ENCODE data around the gene NFYB.
"Not testable (repeated sequence)": the region's sequence is repeated elsewhere in the genome, so short reads cannot be mapped to it uniquely, and the experiment has no call there.

The NFYB gene

GRCh38 chr12:104114834-104115586 is 23.0 kb downstream of the NFYB start:
- not testable (repeated sequence) for DNase-seq (ENCODE audit: low spot score)

GRCh38 chr12:104109446-104110271 is 28.4 kb downstream of the NFYB start:
- DNase-seq (ENCODE audit: low spot score): no peak

GRCh38 chr12:104108755-104109445 is 29.1 kb downstream of the NFYB start:
- peak; percentile 39 for DNase-seq (ENCODE audit: low spot score)

GRCh38 chr12:104106965-104107364 is 31.0 kb downstream of the NFYB start:
- no peak for DNase-seq (ENCODE audit: low spot score)

GRCh38 chr12:104105461-104105860 is 32.5 kb downstream of the NFYB start:
- DNase-seq (ENCODE audit: low spot score): no peak

GRCh38 chr12:104097954-104098353 is 40.1 kb downstream of the NFYB start:
- no peak for DNase-seq (ENCODE audit: low spot score)

GRCh38 chr12:104095289-104095688 is 42.7 kb downstream of the NFYB start:
- DNase-seq (ENCODE audit: low spot score): no peak

- no peak for DNase-seq (ENCODE audit: low spot score)
These were observed 43.7 kb downstream of the NFYB start for GRCh38 chr12:104094284-104094683.

GRCh38 chr12:104091136-104091535 is 46.9 kb downstream of the NFYB start:
- DNase-seq (ENCODE audit: low spot score): no peak

- DNase-seq (ENCODE audit: low spot score): no peak
These were observed 47.3 kb downstream of the NFYB start for GRCh38 chr12:104090685-104091084.

GRCh38 chr12:104083769-104084475 is 54.1 kb downstream of the NFYB start:
- no peak for DNase-seq (ENCODE audit: low spot score)

GRCh38 chr12:104080764-104081163 is 57.2 kb downstream of the NFYB start:
- DNase-seq (ENCODE audit: low spot score): no peak

GRCh38 chr12:104079024-104079423 is 59.0 kb downstream of the NFYB start:
- DNase-seq (ENCODE audit: low spot score): no peak

GRCh38 chr12:104073699-104074098 is 64.3 kb downstream of the NFYB start:
- no peak for DNase-seq (ENCODE audit: low spot score)

- no peak for DNase-seq (ENCODE audit: low spot score)
These were observed 65.9 kb downstream of the NFYB start for GRCh38 chr12:104072099-104072498.
